Measurements from ENCODE around the gene SORCS2. TPM values are rescaled to one million over a fixed set of nuclear protein-coding genes. Genes with fewer than 3 reads are reported as not detected.
A peak's percentile ranks its signal among the peaks of the same experiment; 100 is the strongest.

SORCS2 gene
- total and polyA plus RNA-seq, 2 experiments from 2014 or later: 0.92 to 6.9 TPM

GRCh38 chr4:7193030-7193958 lies 956 bp downstream of the SORCS2 start:
- no peaks in the 10 kb centered on the region for H3K4me1 ChIP-seq (ENCODE audit: low read depth)
- TF ChIP-seq, protein P1, sequence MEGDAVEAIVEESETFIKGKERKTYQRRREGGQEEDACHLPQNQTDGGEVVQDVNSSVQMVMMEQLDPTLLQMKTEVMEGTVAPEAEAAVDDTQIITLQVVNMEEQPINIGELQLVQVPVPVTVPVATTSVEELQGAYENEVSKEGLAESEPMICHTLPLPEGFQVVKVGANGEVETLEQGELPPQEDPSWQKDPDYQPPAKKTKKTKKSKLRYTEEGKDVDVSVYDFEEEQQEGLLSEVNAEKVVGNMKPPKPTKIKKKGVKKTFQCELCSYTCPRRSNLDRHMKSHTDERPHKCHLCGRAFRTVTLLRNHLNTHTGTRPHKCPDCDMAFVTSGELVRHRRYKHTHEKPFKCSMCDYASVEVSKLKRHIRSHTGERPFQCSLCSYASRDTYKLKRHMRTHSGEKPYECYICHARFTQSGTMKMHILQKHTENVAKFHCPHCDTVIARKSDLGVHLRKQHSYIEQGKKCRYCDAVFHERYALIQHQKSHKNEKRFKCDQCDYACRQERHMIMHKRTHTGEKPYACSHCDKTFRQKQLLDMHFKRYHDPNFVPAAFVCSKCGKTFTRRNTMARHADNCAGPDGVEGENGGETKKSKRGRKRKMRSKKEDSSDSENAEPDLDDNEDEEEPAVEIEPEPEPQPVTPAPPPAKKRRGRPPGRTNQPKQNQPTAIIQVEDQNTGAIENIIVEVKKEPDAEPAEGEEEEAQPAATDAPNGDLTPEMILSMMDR (IDR thresholded peaks at IDR 0.05; ENCODE audit: low read depth, low read length): no peak
- no peak overlapping the region for H3K27ac ChIP-seq
- DNase-seq (ENCODE audit: low read depth in 1 of 2, low spot score in 1 of 2): peak in 1 of 2 donors; percentile 54
- H3K27me3 ChIP-seq: peaks cover 68% of the 10 kb centered on the region
- H3K4me3 ChIP-seq: peak overlapping the region; percentile 32
- H3K9me3 ChIP-seq (ENCODE audit: low read depth): no peaks in the 10 kb centered on the region
- H3K36me3 ChIP-seq: no peaks in the 10 kb centered on the region

DNA sequence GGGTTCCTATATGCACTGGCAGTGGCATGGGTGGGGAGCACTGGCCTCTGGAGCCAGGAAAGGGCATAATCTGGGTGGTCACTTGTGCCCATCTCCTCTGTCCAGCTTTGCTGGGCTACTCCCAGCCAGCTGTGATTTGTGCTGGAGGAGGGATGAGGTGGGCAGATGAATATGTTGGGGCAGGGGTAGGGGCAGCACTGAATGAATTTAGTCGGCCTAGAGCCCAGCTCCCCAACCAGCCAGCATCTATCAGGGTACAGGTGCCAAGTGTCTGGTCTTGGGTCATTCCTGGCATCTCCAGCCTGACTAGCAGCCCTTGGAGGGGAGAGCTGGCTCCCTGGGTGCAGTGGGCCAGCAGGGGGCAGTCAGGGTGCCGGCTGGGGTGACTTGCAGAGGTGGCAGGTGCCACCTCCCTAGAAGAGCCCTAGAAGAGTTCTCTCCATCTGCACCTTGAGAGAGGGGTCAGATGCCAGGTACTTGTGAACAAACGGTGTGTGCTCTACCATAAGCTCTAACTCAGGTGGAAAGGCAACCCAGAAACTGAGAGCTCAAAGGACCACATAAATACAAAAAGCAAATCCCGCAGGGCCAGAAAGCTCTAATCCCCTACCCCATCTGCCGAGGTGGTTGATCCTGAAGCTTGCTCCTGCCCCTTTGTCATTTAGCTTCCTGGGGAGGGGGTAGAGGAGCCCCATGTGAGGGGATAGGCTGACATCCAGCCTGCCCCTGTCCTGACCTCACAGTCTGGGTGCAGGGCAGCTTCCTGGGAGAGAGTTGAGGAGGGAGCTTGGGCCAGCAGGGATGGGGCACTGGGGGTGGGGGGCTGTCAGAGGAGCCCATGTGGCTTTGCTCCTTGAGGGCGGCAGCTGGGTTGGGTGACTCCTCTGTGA lies 2.2 kb downstream of the SORCS2 start:
- Histone ChIP-seq H3K4me1 (ENCODE audit: low read depth) (no peaks in the 10 kb centered on the region), H3K27ac (no peak overlapping the region), H3K27me3 (peaks cover 56% of the 10 kb centered on the region), H3K4me3 (no peak overlapping the region), H3K36me3 (no peaks in the 10 kb centered on the region), H3K9me3 (ENCODE audit: low read depth) (no peaks in the 10 kb centered on the region)
- TF ChIP-seq, protein P1 (IDR thresholded peaks at IDR 0.05; ENCODE audit: low read depth, low read length): peak; percentile 62
- peak; percentile 34 to 54 for DNase-seq (ENCODE audit: low read depth in 1 of 2, low spot score in 1 of 2)

GRCh38 chr4:7195141-7195515 lies 2.8 kb downstream of the SORCS2 start:
- Histone ChIP-seq H3K9me3 (ENCODE audit: low read depth) (no peaks in the 10 kb centered on the region), H3K4me1 (ENCODE audit: low read depth) (no peaks in the 10 kb centered on the region), H3K36me3 (no peaks in the 10 kb centered on the region), H3K27ac (no peak overlapping the region), H3K27me3 (peaks cover 49% of the 10 kb centered on the region), H3K4me3 (no peak overlapping the region)
- TF ChIP-seq, protein P1 (IDR thresholded peaks at IDR 0.05; ENCODE audit: low read depth, low read length): no peak
- no peak for DNase-seq (ENCODE audit: low read depth in 1 of 2, low spot score in 1 of 2)

DNA sequence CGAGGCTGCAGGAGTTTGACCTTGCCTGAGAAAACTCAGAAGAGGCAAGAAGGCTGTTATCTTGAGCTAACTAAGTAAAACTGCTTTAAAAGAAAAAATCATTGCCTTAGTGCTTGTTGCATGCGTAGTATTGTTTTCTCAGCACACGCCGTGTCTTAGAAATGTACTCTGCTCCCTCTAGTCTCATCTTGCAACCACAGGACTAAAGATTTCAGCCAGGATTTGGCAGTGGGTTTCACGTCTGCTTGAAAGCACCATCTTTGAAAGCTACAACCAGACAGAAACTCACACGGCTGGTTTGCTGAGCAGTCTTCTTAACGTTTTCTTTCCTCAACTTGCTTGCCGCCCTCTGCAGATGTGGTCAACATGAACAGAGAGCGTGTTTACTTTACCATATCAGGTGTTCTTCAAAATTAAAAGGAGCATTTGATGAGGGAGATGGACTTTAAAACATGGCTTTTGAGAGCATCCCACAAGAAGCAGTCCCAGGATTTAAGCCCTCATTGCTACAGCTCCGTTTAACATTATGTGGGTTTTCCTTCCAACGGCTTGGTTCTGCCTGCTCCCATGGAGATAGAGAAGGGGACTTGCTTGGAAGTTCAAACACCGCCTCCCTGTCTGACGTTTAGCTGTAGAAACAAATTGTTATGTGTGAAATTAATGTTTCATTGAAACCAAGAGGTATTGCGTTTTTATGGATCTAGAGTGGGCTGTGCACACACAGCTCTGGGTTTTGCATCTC lies 3.4 kb downstream of the SORCS2 start:
- TF ChIP-seq, protein P1 (IDR thresholded peaks at IDR 0.05; ENCODE audit: low read depth, low read length): no peak

DNA sequence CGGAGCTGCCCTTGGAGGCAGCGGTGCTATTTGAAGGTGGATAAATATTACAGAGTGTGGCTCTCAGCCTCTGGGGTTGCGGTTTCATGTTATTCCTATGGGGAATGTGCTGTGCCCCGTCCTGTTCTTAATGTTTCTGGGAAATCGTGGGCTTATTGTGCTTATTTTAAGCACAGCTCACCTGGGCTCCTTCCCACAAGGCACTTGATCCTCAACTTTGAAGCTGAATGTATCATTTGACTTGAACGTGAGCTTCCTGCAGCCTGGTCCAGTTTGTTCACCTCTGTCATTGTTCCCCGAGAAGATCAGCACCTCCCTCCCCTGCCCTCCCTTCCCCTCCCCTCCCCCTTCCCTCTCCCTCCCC lies 3.9 kb downstream of the SORCS2 start:
- peaks cover 3% of the 10 kb centered on the region for H3K4me1 ChIP-seq (ENCODE audit: low read depth)
- TF ChIP-seq, protein P1 (IDR thresholded peaks at IDR 0.05; ENCODE audit: low read depth, low read length): no peak
- peaks cover 38% of the 10 kb centered on the region for H3K27me3 ChIP-seq
- H3K9me3 ChIP-seq (ENCODE audit: low read depth): no peaks in the 10 kb centered on the region
- no peaks in the 10 kb centered on the region for H3K36me3 ChIP-seq
- DNase-seq (ENCODE audit: low read depth in 1 of 2, low spot score in 1 of 2): no peak
- no peak overlapping the region for H3K4me3 ChIP-seq
- no peak overlapping the region for H3K27ac ChIP-seq

More for the DNA sequence above, 3.4 kb downstream of the SORCS2 start:
- peak in 1 of 2 donors; percentile 33 for DNase-seq (ENCODE audit: low read depth in 1 of 2, low spot score in 1 of 2)
- no peaks in the 10 kb centered on the region for H3K9me3 ChIP-seq (ENCODE audit: low read depth)
- H3K27me3 ChIP-seq: peaks cover 44% of the 10 kb centered on the region
- H3K36me3 ChIP-seq: no peaks in the 10 kb centered on the region
- no peak overlapping the region for H3K27ac ChIP-seq
- no peaks in the 10 kb centered on the region for H3K4me1 ChIP-seq (ENCODE audit: low read depth)
- no peak overlapping the region for H3K4me3 ChIP-seq

Data from cardiac muscle cell (in vitro differentiated cells and primary cell).